HG03521 (cell line): Measurements from ENCODE around the gene NUDT16L1.

Experiments
- ATAC-seq: cut with Tn5 transposase; IDR thresholded peaks from one replicate; pipeline ENCODE4 v1.9.1; 2021; ENCODE audit warnings: mild to moderate bottlenecking, moderate library complexity; ENCODE audit not compliant: unreplicated experiment

The NUDT16L1 gene

DNA sequence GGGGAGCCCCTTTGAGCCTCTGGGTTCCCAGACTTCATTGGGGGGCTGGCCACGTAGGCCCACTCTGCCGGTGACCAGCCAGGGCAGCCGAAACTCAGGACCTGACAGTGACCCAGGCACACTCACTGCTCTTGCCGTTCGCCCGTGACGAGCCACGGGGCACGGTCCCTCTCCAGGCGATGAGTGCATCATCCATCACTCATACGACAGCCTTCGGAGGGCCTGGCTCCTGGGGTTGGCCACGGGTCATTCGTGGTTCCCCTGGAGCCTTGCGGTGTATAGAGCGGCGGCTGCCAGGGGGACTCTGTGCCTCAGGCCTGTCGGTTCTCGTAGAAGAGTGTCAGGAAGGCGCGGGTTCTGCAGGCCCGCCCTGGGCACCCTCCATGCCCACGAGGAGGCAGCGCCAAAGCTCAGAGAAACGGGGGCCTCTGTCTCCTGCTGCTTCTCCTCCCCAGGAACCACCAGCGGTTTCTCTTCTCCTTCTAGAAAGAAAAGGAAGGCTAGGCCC, 11.2 kb upstream of the NUDT16L1 start:
- ATAC-seq = no peak

DNA sequence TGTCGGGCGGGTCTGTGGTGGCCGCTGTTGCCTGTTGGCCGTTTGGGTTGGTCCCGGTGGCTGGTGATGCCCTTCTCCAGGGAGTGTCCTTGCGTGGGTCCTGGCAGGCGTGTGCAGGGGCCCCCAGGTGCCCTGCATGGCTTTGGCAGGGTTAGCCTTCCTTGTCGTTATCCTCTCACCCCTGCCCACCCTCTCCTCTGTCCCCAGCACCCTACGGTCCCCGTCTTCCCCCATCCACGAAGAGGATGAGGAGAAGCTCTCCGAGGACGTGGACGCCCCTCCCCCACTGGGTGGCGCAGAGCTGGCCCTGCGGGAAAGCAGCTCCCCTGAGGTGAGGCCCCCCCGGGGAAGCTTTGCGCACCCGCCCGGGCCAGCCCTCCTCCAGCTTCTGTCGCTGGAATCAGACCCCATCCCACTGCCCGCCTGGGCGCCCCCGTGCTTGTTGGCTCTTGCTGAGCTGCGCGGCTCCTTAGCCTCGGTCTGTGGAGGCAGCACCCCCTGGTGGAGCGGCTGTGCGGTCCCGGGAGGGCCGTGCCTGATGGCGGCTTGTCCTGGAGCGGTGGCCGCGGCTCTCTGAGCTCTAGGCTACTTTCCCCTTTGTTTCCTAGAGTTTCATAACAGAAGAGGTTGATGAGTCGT, 10.6 kb upstream of the NUDT16L1 start:
- ATAC-seq = no peak

DNA sequence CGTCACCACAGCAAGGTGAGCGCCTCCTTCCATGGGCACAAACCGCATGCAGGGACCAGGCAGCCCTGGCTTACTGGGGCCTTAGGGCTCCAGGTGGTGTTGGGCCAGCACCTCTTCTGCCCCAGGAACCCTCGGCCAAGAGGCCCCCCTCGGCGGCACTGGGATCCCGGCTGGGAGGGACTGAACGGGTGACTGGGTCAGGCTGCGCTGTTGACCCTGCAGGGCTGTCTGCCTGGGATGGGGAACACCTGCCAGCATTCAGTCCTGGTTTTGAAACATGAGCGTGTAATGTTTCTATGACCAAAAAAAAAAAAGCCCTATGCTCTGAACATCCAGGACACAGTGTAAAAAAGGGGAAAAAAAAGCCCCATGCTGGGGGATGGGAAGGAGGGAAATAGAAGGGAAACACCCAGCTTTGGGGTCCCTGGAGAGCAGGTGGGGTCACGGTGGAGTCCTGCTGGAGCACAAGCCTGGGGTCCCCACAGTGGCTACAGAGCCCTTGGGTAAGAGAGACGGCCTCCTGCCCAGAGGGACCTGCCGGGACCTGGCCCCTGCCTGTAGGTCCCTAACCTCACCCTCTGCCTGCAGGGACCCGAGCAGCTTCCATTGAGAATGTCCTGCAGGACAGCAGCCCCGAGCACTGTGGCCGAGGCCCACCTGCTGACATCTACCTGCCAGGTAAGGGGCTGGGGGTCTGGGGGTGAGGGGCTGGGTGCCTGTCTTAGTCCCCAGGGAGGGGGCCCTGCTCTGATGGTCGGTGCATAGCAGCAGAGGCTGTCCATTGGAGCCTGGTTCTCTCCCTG, 9.9 kb upstream of the NUDT16L1 start:
- ATAC-seq = no peak

DNA sequence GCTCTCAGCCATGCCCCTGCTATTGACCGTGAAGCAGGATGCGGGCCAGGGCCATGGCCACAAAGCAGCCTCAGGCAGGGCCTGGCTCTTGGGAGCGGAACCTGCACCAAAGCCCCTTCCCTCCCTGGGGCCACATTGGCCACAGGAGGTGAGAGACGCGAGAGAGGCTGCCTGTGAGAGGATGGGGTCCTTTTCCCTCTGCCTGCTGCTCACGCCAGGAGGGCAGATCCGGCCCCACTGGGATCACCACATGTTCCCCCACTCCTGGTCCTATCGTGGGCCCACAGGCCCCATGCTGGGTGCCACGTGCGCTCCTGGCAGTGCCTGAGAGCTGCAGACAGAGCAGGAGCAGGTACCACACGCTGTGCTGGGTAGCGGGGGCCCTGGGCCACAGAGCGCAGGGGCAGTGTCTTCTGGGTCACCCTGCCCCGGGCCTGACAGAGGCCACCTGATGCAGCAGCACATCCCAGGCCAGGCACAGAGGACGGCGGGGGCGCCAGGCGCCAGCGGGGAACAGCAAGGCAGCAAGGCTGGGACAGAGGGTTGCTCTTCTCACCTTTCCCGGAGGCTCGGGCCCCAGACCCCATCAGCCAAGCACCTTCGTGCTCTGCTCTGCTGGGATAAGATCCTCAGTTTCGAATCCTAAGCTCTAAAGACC, 9.2 kb upstream of the NUDT16L1 start:
- no peak for ATAC-seq

DNA sequence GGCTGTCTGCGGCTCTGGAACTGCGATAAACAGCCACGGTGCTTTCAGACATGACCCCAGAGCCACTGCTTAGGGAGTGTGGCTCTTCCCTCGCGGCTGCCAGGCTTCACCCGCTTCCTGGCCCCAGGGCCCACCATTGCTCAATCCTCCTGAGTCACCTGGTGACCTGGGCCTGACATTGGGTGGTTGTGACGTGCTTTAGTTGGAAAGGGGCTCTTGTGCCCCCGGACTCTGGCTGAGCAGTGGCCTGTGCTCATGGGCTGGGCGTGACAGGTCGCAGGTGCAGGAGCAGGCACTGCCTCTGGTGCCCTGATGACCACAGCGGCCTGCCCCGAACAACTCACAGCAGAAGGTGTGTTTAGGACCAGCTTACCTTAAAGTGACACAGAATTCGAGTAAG, 8.6 kb upstream of the NUDT16L1 start:
- no peak for ATAC-seq

DNA sequence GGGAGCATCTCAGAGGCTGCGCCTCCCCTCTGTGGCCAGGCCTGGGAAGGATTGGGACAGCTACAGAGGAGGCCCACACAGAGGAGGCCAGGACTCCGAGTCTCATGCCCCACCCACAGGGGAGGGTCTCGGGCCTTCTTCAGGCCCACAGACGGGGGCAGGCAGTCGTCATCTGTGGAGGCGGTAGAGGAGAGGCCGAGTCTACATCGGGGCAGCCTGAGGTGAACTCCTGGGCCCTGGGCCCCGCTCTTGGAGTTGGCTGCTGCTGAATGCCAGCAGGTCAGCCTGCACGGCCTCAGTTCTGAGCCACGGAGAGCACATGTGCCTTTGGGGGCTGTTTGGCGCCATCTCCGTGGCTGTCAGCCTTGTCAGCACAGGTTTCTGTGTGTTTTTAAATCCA, 8.1 kb upstream of the NUDT16L1 start:
- no peak for ATAC-seq

DNA sequence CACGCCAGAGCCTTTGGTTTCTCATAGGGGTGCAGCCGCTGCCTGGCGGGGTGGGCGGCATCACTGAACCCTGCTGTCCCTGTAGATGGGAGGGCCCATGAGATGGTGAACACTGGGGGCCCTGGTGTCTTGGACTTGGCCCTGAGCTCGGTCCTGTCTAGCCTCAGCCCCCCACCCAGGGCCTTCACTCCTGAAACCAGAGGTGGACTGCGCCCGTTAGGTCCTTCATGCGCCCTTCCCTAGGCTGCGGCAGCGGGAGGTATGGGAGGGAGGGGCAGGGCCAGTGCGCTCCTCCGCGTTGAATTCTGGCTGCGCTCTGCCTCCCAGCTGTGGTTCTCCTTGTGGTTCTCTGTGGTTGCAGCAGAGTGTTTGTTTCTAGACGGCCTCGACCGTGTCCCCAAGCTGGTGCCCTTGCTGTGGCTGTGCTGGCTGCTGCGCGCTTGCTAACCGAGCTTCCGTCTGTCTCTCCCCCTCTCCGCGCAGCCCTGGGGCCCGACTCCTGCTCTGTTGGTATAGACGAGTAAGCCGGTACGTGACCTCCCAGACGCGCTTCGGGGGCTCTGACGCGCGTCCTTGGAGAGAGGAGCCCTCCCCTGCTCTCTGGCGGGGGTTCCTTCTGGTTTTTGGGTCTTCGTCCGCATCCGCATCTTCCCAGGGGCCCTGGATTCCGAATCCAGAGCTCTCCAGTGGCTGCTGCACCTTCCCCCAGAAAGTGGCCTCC, 7.4 kb upstream of the NUDT16L1 start:
- ATAC-seq = no peak

DNA sequence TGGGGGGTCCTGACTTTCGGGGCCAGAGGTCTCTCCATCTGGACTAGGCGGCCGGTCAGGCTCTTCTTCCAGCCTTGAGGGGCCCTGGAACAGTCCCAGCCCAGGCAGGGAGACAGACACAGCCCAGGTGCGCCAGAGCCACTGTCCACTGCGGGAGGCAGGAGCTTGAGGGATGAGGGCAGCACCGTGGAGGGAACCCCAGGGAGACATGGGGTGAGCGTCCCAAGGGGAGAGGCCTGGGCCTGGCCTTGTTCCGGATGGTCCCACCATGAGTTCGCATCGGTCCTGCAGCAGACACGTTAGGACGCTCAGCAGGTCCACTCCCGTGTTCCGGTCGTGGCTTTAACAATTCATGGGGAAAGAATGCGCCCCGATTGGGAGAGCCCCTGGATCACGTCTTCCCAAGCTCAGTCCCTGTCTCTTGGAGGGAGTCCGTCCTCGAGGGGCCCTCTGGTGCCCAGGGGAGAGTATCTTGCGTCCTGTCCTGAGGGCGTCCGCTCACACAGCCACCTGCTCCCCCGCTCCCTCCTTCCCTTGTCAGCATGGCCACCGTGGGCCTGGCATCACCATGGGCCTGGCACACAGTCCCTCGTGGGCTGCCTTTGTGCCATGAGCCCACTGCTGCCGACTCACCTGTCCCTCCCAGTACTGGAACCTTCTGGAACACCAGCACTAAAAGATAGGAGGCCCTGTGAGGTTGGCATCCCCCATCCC, 6.7 kb upstream of the NUDT16L1 start:
- no peak for ATAC-seq

DNA sequence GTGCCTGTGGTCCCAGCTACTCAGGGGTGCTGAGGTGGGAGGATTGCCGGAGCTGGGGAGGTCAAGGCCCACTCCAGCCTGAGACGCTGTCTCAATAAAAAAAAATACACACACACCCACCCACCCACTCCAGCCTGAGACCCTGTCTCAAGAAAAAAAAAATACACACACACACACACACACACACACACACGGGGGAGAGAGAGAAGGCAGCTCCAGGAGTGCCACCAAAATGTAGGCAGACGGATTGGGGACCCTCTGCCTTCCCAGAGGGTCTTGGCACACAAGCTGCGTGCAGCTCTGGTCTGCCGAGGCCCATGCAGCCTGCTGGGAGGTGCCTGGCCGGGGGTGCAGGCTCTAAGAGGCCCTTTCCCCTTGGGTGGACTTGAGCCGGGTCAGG, 5.9 kb upstream of the NUDT16L1 start:
- no peak for ATAC-seq

DNA sequence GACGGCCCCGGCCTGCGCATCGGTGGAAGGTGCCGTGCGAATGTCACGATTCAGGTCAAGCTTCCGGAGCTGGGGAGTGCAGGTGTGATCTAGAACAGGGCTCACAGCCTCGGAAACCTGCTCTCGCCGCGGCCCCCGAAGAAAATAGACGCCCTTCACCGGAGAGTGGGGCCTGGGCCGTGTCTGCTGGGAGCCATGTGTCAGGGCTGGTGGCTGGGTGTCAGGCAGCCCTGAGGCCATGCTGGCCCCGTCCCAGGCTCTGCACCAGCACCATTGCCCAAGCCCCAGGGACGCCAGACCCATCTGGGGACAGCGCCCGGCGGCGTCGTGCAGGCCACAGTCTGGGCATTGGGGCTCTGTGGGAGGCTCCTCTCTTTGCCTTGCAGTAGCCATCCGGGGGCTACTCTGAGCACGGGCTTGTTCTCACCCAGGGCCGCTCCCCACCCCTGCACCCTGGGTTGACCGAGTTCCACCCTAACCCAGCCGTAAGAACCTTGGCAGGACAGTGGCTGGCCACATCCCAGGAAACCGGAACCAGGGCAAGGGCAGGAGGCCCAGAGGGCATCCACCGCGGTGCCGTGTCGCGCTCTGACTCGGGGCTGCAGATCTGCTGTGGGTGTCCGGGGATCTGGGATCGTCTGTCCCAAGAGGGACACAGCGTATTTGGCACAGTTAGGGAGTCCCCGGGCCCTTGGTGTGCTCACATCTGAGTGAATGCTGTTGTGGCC, 5.3 kb upstream of the NUDT16L1 start:
- no peak for ATAC-seq

DNA sequence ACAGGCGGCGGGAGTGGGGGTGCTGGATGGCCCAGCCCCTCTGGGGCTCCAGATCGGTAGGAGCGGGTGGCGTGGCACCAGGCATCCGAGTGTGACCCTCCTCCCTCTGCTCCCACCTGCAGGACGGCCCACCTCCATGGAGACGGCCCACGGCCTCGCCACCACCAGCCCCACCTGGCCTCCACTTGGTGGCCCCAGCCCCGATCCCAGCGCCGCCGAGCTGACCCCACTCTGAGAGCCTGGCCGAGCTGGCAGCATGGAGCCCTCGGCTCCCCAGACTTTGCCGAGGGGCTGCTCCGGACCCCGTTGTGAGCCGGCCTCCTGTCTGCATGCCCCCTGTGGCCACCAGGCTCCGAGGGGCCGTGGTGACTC, 4.7 kb upstream of the NUDT16L1 start:
- no peak for ATAC-seq

DNA sequence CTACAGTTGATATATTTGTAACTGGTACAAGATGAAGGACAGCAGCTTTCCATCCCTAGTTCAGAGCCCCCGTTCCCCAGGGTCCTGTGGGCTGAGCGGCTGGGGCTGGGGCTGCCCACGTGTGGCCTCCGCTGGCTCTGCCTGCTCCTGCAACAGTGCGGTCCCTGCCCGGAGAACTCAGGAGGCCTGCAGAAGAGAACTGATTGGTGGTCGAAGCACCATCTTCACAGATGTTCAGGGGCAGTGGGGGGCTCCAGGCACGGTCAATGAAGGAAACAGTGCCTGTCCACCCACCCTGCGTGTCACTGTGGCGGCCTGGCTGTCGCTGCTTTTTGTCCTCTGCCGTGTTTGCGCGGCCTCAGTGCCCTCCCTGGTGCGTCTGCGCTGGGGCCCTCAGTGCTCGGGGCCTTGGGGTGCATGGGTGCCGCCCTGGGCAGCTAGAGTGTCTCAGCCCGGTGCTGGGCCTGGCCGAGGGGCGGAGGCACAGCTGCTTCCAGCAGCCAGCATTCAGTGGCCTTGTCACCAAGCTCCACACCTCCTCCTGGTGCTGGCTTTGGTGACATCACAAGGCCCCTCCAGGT, 4.2 kb upstream of the NUDT16L1 start:
- ATAC-seq = no peak

DNA sequence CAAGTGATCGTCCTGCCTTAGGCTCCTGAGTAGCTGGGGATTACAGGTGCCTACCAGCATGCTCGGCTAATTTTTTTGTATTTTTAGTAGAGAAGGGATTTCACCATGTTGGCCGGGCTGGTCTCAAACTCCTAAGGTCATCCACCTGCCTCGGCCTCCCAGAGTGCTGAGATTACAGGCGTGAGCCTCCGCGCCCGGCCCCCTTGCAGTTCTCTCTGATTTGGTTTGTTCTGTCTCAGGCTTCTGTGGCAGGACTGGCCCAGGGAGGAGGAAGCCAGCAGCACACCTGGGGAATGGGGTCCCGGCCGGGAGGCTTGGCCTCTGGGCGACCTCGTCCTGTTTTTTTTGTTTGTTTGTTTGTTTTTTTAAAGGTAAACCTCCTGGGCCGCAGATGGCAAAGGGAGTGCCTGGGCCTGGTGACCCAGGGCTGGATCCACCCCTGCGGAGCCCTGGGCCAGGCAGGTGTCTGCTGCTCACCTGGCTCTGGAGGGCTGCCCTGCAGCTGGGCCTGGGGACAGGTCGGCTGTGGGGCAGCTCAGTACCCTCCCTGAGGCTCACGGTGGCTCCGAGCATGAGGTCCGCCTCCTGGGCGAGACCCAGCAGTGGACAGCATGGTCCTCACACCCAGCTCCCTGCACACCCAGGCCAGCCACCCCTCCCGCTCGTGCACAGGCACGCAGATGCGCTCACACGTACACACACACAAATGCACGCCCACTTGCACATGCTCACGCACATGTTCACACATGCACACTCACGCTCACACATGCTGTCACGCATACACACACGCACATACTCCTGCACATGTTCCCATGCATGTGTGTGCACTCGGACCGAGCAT, 3.3 kb upstream of the NUDT16L1 start:
- ATAC-seq = no peak

DNA sequence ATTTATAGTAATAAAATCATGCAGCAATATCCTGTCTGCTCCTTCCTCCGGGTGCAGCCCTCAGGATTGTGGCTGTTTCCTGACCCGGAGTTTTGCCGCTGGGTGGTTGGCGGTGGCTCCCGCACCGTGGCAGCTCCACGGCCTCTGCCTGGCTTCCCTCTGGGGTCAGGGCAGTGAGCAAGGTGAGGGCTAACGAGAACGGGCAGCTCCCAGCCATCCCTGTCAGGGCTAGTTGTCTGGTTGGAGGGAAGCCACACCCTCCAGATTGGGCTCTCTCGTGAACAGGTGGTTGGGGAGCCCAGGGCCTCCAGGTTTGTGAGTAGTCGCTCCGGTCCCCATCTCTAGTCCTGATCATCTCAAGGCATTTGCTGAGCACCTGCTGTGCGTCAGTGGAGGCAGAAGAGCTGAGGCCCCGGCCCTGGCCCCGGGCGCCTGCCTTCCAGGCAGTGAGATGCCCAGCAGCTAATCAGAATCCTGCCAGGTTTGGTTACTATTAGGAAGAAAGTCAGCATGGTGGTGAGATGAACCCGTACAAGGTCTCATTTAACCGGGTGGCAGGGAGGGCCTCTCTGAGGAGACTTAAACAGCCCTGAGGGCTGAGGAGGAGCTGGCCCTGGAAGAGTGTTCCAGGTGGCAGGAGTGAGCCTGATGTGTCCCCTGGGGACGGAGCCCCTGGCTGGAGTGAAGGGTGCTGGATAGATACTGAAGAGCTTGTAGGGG, 2.3 kb upstream of the NUDT16L1 start:
- no peak for ATAC-seq

DNA sequence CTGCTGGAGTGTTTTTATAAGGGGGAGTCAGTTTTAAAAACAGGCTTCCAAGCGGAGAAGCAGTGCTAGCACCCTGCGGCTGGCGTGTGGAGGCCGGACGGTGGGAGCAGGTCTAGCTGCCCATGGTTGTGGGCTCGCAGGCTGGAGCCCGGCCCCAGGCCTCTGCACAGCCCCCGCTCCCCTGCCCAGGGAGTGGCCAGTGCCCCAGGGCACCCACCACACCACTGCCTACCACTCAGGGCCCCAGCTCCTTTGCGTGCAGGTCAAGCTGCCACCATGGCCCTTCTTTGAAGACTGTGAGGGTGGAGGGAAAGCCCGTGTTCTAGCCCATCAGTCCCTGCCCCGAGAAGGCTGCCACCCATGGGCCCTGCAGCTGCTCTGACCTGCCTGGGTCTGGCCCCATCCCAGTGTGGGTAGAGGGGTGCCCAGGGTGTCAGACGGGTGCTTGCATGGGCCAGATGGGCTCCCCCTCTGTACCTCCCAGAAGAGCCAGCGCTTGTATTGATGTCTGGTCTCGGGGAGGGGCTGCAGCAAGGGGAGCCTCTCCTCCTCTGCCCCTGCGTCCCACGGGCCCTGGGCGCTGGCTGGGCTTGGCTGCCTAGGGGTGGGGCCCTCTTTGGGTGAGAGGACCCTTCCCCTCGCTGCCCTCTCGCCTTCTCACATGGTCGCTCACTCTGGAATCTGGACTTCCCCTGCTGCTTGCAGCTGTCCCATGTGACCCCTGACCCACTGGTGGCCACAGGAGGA, 1.5 kb upstream of the NUDT16L1 start:
- no peak for ATAC-seq

DNA sequence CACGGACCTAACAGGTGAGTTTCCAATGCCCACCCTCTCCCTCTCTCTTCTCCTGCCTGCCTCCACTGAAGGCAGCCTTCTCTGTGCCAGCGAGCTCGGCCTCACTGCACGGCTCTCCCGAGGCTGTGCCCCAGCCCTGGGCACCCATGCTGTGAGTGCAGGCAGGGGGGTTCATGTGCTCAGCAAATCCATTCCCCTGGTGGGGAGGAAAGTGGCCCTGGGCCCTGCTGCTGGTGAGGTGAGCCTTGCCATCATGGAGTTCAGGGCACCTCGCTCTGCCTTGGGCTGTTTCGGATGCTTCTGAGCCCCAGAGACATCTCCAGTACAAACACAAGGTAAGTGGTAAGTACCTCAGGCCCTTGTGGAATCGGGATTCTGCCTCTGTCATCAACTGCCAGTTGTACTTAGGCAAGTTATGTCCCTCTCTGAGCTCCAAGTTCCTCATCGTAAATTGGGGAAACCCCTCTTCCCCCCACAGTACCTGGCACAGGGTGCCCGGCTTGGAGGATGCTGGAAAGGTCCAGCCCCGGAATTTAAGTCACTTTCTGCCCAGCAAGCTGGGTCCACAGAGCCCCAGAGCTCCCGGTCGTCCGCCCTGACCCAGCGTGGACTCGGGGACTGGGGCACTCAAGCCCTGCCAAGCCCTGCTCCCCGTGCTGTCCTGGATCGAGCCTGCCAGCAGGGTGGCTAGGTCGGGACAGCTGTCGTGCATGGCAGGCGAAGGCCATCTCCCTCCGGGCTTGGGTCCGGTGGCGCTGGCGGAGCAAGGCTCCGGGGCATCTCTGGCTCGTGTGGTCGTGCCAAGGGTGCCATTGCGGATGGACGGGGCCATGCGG, 684 bp upstream of the NUDT16L1 start:
- ATAC-seq = peak; percentile 3
